NCI-H748 treated with DMSO at 0.1 percent for 48 hours (cell line): ENCODE measurements around the gene FOXO3.

Experiments used
- DNase-seq: peaks from one replicate; lab custom pipeline; 2025; lab: John Stamatoyannopoulos, UW

FOXO3 gene

DNA sequence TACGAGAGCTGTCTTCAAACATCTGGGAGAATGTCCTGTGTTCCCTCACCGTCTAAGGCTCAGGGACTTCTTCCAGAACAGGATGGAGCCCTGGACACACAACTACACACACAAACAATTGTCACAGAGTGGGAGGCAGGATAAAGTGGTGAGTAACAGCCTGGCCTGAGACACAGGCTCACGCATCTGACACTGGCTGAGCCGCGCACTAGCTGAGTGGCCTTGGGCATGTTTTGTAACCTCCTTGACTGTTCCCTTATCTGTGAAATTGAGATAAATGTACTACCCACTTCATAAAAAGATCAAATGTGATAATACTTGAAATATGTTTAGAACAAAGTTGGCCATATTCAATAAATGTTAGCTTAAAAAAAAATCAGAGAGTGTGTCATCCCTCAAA, 155.1 kb downstream of the FOXO3 start:
- DNase-seq: no peak

DNA sequence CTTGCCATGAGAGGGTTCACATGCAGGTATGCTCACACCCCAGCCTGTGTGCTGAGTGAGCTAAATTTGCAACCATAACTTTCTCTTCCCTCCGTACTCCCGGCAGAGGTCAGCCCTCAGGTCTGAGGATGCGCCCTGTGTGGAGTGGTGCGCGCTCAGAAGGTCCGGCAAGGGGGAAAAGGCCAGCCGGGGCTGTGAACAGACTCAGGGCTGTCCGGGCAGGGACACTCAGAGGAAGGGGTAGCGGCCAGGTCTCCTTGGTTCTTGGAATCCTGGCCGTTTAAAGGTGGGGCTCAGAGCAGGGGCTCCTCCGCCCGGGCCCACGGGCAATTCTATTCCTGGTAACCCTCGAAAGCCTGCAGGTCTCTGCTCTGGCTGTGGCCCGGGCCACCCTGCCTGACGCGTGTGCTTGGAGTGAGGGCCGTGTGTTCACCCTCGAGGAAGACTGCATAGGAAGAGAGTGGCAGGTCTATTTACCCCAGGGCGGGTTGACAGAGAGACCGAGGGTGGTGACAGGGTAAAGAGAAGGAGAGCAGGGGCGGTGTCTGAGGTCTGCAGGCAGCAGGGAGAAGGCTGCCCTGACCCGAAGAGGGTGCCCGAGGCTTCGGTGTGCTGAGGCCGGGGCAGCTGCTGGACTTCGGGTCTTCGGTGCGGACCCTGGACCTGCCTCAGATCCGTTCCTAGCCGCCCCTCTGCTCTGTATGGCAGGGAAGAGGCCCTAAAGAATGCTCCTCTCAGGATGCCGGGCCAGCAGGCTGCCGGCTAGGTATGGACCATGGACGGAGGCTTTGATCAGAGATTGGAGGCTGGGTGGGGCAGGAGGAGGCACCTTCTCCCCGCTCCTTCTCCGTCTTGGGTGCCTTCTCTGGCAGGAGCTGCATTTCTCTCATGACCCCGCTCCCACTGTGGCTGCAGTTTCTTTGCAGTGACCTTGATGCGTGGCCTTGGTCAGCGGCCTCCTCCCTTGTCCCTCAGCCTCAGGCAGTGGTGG, 156.4 kb downstream of the FOXO3 start:
- no peak for DNase-seq

DNA sequence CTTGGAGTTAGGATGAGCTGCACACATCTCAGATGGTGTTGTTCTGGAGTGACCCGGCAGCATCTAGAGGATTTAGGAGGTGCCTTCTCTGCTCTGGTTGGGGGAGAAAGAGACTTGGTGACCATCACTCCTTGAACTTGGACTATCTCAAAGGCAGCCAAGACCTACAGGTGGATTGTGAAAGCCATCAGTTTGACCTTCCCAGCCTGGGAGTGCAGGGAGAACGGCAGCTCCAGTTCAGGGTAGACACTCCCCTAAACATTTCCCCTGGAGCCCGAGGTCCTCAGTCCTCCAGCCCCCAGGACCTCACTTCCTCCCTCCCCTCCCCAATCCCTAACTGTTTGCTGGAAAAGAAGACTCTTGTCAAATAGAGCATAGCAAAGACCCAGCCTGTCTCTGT, 158.8 kb downstream of the FOXO3 start:
- no peak for DNase-seq

DNA sequence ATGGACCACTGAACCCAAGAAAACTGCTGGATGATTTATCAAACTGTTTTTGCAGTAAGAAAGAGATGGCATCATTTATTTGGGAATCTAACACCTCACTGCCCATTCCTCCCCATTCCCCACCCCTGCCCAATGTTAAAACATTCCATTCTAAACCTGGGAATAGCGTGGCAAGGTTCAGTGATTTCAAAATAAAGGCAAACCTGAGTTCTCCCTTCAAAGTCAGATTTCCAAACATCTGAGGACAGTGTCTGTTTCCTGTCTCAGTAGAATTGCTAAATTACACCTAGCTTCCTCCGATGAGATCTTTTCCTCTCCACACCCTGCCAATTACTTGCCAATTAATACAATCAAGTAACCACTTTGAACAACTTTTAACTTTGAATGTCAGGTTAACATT, 160.1 kb downstream of the FOXO3 start:
- DNase-seq: no peak

GRCh38 chr6:108721286-108721685, 160.6 kb downstream of the FOXO3 start:
- no peak for DNase-seq

GRCh38 chr6:108723594-108723993, 162.9 kb downstream of the FOXO3 start:
- DNase-seq: no peak

GRCh38 chr6:108726726-108727339, 166.1 kb downstream of the FOXO3 start:
- no peak for DNase-seq

DNA sequence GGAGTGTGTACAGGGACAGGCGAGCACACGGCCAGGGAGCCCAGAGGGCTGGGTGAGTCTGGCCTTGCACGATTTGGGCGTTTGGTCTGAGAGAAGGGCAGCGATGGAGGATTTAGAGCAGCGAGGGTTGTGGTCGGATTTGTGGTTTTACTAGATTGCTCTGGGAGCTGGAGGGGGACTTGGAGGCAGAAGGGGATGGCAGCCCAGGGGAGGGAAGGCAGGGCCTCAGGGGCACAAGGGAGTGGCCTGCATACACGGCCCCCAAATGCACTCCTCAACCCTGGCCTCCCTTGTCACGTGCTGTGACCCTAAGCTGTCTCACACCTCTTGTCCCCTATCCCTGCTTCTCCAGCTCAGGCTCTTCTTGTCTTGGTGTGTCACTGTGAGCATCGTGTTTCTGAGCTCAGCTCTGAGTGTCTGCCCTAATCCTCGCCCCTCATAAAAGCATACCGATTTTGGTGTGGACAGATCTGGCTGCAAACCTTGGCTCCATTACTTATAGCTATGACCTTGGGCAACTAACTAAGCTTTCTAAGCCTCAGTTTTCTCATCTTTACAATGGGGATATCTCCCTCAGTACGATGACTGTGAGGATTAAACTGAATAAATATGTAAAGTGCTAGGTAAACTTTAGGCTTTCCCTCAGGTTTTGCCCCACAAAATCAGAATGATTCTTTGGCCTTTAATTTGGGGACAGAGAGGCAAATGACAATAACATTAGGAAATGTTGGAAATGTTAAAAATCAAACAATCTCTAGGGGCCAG, 167.4 kb downstream of the FOXO3 start:
- DNase-seq: no peak

DNA sequence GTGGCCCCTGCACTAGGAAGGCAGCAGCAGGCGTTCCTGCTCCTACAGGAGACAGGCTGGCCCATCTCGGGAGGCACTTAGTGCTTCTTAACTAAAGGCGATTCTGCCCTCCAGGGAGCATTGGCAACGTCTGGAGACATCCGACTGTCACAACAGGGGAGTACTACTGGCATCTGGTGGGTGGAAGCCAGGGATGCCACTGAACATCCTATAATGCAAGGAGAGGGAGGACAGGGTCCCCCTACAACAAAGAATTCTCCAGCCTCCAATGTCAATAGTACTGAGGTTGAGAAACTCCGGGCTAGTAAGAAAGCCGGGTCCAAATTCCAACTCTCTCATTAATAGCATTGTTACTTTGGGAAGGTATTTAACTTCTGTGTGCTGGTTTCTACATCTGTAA, 168.1 kb downstream of the FOXO3 start:
- no peak for DNase-seq

- peak; percentile 72 for DNase-seq
Observed at GRCh38 chr6:108730635-108731515, 170.2 kb downstream of the FOXO3 start.

- no peak for DNase-seq
Observed at GRCh38 chr6:108732091-108732870, 171.6 kb downstream of the FOXO3 start.

- DNase-seq: no peak
Observed at GRCh38 chr6:108733051-108733450, 172.3 kb downstream of the FOXO3 start.

- no peak for DNase-seq
Observed at GRCh38 chr6:108733706-108734265, 173.1 kb downstream of the FOXO3 start.
